GM21737 (cell line): ENCODE data around the gene UBE2QL1.

ENCODE experiments used
- ATAC-seq: cut with Tn5 transposase; IDR thresholded peaks from one replicate; pipeline ENCODE4 v1.9.1; 2021; ENCODE audit warnings: mild to moderate bottlenecking, moderate library complexity; ENCODE audit not compliant: unreplicated experiment

Gene UBE2QL1

DNA sequence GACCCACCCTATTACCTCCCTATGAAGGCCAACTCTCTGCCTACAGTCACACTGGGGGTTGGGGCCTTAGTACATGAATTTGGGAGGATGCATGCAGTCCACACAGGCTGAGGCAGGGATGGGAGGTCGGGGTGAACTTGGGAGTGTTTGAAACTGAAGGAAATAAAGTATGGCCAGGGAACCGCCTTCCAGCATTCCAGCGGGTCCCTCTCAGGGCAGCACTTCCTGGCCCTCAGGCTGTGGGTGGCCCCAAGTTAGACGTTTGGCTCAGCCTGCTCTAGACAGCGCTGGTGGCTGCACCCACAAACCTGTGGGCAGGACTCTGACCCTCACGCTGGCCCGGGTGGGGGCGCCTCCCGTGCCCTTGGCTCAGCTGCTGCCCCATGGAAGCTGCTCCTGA, 74.3 kb downstream of the UBE2QL1 start:
- no peak for ATAC-seq

DNA sequence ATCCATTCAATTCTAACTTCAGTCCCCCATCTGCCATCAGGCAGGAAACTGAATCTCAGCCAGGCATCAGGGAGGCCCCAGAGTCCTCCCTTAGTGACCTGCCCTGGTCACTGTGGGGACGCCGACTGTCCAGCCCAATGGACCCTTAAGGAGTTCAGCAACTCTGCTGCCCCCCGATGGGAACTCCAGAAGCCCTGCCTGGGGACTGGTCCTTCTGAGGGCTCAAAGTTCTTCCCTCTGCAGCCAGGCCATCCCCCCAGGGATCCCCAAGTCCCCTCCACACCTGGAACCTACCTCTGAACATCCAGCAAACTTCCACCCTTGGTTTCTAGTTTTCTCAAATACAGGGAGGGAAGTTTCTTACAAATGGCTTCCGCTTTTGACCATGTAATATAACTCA, 76.8 kb downstream of the UBE2QL1 start:
- ATAC-seq, result no peak

DNA sequence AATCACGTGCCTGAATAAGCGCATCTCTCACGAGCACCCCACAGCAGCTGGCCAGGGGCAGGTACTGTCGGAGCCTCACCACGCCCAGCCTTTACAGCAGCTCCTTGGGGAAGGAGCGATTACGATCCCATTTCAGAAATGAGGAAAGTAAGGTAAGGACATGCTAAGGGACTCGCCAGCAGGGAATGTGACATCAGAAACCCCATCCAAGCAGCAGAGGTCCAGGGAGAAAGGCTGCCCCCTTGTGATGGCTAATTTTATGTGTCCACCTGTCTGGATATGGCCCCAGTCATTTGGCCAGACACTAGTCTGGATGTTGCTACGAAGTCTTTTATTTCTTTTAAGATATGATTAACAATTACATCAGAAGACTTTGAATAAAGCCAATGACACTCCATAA, 77.3 kb downstream of the UBE2QL1 start:
- no peak for ATAC-seq

DNA sequence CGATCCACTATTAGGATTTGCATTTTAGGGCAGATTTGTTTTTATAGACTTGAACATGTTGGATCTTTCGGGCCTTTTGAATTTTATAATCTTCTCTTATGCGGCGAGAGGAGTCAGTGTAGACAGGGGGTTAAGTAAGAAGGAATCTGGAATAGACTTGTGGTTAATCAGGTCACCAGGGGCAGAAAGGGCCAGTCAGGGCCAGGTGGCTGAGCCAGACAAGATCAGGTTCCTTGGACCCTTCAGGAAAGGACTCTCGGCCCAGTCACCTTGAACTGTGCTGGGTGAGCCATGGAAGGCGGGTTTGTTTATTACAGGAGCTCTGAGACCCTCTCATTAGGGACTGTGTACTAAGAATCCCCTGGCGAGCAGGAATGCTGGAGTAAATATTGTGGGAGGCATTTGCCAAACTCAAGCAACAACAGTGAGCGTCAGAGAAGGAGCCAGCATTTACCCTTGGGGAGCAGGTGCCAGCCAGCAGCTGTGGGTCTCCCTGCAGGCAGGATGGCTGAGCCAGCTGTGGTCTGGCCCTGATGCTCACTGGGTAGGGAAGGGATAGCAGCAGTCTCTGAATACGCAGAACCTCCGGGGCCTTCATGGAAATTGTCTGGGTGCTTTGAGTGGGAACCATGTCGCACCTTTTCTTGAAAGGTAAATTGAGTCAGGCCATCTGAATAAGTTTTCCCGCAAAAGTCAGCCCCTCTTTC, 79.2 kb downstream of the UBE2QL1 start:
- no peak for ATAC-seq

DNA sequence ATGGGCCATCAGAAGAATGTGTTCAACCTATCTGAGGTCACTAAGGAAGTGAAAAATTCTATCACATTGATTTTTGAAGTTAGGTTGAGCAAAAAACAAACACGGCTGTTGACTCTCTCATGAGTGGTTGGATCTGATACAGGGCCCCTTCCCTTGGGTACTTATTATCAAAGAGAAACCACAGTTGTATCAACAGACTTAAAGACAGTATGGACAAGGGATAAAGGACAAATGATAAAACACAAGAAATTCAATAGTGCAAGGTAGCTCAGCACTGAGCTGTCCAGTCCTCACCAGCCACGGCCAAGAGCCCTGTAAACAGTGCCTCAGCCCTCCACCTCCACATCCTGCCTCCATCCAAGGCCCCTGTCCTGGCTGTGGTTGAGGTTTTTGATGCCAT, 86.9 kb downstream of the UBE2QL1 start:
- no peak for ATAC-seq

DNA sequence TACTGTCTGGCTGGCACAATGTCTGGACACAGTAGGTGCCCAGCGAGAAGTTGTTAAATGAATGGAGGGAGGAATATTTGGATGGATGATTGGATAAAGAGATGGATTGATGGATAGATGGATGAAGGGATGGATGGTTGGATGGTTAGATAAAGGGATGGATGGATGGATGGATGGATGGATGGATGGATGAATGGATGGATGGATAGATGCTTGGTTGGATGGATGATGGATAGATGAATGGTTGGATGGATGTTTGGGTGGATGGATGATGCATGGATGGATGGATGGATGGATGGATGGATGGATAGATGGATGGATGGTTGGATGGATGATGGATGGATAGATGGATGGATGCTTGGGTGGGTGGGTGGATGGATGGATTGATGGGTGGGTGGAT, 90.4 kb downstream of the UBE2QL1 start:
- ATAC-seq, result no peak

DNA sequence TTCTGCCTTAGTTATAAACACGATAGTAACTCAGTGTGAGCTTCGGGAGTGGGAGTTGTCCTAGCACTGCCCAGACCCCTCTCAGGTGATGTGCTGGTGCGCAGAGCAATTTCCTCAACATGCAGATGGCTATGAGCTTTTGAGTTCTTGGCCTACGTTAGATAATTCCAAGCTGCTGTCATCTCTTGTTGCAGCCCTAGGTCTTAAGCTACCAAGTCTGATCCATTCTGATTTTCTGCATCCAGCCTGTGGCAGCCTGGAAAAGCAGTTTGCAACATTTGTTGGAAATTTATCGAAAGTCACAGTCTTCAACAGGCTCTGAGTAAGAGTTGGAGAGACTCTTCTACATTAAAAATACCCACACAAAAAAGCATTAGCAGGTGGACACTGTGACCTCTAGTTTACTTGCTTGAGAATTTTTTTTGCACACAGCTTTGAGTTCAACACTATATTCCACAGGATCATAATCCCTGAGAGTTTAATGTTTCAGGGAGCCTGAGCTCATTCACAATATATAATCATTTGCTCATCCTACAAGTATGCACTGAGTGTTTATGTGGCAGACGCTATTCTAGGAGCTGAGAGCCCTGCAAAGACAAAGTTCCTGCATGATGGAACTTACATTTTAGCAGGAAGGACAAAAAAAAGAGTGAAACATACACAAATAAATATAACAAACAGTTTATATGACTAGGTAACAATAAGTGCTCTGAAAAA, 91.6 kb downstream of the UBE2QL1 start:
- no peak for ATAC-seq

DNA sequence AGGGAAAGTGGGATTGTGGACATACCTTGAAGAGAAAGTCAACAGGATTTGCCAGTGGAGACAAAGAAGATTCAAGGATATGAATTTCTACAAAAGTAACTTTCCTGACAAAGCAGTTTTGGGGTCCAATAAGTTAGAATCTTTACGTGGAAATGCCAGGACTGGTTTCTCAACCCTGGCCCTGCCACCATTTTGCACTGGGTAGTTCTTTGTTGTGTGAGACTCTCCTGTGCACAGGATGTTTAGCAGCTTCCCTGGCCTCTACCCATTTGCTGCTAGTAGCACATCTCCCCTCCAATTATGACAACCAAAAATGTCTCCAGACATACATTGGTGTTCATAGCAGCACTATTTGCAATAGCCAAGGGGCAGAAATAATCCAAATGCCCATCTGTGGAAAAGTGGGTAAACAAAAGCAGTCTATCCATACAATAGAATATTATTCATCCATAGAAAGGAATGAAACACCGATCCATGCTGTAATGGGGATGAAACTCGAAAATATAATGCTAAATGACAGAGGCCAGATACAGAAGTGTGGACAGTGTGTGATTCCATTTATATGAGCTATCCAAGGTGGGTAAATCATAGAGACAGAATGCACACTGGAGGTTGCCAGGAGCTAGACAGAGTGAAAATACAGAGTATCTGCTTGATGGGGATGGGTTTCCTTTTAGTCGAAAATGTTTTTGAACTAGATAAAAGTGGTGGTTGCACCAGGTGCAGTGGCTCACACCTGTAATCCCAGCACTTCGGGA, 92.8 kb downstream of the UBE2QL1 start:
- ATAC-seq, result no peak

DNA sequence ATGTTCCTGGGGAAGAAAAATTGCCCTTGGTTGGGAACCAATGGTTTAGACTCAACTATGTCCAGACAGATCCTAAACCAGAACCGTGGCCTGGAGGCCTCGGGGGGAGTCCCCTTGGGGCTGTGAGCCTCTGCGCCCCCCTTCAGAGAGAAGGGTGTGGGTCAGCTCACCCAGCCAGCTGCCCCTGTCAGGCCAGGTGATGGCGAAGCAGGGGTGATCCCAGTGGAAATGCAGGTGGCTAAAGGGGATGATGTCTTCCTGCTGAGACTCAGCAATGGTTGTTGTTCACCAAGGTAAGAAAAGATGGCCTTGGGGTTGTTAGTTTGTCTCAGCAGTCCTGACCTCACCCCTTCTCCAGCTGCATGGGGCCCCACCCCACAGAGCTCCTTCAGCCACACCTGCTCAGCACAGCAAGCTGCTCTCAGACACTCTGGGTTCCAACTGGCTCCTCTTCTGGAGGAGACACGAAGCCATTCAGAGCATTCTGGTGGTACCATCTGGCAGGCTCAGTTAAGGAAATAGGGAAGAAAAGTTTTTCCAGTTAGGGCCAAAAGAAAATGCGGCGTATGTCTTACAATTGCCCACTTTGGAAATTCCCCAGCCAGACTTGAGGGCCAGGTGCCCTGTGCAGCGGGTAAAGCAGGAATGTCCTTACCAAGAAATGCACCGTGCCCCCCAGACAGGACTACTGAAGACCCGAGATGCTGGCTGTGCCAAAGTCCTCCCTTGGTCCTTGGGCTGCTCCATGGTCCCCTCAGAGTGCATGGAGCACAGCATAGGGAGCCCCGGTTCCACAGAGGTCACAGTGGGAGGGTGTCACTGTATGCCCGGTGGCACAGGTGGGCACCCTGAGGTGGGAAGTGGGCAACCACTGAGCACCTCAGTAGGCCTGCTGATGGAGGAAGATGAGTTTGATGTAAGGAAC, 94.0 kb downstream of the UBE2QL1 start:
- ATAC-seq, result no peak

DNA sequence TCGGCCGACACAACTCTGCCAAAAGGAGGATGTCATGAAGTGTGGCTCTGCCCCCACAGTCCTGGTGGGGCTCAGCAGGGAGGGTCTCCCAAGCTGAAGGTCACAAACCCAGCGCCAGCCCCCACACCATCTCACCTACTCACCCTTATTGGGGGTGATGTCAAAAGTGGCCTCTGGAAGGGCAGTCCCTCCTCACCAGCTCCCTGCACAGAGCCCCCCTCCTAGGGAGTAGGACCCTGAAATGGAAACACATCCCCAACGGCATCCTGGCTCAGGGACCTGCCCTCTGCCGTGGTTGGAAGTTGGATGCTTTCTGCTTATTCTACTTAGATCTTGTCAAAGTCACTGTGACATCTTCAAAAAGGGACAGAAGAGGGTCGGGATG, 94.7 kb downstream of the UBE2QL1 start:
- ATAC-seq, result no peak

DNA sequence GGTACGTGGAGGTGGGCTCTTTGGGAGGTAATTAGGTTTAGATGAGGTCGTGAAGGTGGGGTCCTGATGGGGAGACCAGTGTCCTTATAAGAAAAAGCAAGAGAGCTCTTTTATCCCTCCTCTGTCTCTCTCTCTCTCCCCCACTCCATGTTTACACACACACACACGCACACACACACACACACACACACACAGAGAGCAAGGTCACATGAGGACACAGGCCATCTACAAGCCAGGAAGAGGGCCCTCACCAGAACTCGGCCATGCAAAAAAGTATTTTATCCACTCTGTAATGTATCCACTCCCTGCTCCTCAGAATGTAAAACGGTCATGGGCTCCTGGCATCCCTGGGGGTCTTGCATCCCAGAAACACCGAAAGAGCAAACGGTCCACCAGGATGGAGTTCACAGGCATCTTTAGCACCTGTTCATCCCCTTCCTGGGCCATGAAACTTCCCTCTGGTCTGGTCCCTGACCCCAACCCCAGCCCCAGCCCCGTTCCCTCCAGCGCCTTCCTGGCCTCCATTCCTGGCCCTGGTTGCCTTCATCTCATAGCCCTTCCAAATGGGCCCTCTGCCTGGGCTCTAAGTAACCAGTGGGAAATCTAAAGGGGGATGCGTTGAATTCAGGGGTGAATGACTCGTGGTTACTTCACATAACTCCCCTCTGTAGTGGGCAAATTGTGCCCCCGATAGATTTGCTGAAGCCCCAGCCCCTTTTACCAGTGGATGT, 95.3 kb downstream of the UBE2QL1 start:
- ATAC-seq, result no peak
